Activated T-cell treated with anti-CD3 and anti-CD28 coated beads for 4 hours (primary cell): ENCODE data around the gene KCNQ1.

ENCODE experiments used
- DNase-seq: peaks from one replicate; pipeline ENCODE4 v3.0.0-alpha.2; 2020

The KCNQ1 gene

DNA sequence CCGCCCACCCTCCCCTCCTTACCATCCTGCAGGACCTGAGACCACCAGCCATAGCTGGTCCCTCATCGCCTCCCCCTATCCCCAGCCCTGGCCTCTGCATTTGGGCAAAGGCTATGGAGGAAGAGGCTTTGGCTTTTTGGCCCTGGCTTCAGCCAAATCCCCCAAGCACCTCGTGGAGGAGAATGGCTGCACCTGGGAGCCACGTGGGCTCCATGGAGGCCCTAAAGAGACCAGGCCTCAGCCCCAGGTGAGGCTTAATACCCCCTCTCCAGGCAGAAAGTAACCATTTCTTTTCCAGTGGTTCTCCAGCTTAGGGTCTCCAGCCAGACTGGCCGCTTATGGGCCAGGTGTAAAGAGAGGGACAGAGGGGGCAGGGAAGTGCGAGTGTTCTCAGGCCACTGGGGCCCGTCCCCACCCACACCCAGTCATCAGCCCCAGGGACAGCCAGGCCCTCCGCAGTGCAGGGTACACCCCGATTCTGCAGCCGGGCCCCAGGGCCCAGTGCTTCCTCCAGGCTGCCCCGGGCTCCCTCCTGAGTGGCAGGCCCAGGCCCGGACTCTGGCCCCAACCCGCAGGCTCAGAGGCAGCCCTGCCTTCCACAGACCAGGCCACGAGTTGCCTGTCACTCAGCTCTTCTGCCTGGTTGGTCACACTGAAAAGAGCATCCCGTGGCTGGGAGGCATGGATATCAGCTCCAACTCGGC is 414.3 kb downstream of the KCNQ1 start:
- DNase-seq = no peak

DNA sequence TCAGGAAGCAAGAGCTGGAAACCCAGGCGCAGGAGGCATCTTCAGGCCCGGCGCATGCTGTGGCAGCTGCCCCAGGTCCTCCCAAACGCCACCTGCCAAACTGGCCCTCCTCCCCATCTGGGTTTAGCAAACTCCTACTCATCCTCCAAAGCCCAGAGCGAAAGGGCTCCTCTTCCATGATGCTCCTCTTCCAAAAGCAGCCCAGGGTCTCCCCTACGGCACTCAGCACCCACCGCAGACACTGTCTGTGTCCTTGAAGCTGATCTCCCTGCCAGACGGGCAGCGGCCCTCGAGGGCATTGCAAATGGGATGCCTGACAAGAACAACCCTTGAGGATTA is 414.9 kb downstream of the KCNQ1 start:
- no peak for DNase-seq

DNA sequence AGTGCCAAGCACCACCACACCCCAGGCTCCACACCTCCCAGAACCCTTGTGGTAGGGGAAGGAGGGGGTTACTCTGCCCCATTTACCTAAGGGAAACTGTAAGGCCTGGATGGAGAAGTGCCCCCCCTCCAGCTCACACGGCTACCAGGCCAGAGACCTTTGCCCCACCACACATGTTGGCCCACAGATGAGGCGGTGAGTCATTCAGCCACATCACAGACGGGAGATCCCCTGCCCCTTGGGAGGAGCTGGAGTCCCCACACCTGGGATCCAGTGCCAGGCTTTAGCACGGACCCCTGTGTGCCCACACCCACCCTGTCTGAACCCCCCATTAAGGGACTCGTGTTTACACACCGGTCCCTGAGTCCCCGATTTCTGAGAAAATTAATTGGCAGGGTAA is 415.8 kb downstream of the KCNQ1 start:
- no peak for DNase-seq

DNA sequence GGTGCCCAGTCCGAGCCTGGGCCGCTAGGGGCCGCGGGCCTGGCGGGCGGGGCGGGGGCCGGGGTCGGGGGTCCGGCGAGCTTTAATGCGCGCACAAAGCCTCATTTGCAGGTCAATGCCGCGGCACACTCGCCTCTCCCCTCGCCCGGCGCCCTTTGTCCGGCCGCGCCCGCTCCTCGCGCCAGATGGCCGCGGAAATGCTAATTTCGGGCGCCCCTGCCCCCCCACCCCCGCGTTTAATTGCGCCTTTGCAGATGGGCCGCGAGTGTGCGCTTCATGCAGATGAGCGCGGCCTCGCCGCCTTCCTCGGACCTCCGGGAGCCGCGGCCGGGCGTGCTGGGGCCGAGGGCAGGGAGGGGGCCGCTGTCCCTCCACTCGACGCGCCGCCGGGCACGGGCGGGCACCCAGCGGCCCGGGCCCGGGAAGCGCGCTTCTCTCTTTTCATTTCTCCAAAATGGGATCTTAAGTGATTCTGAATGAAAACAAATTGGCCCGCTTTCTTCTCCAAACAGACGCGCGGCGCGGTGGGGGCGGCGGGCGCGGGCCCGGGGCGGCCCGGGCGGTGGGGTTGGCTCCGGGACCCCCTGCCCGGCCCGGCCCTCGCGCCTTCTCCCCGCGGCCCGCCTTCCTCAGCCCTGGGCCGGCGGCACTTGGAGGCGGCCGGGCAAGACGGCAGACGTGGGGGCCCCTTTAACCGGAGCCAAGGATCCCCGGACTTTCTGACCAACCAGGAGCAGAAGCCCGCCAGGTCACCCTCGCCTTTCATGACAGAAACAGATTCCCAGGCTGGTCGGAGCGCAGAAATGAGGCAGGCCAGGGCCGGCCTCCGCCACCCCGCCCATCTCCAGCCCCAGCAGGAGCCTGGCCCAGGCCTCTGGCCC is 417.8 kb downstream of the KCNQ1 start:
- DNase-seq = no peak

DNA sequence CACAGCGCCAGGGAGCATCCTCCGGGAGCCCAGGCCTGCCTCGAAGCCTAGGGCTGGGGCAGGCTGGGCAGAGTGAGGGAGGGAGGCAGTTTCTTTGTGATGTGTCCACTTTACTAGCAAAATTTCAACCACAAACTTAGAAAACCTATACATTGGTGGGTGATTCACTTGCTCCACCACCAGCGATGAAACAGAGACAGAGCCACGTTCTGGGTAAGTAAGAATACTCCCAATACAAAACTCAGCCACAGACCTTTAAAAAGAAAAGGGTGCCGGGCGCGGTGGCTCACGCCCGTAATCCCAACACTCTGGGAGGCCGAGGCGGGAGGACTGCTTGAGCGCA is 418.4 kb downstream of the KCNQ1 start:
- DNase-seq = no peak

DNA sequence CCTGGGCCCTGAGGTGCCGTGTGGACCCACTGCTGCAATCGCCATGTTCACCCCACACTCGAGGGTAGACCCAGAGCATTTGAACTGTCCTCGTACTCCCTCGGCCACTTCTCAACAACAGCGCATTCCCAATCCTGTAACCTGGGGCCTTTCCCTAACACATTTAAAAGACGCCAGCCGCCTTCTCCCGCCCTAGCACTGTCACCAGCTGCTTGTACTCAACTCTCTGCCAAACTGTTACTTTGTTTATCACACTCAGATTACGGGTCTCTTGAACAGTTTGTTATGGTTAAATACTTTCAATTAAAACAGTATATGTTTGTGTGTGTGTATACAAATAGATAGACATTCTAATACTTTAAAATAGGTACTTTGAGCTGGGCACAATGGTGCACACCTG is 420.1 kb downstream of the KCNQ1 start:
- DNase-seq = no peak

DNA sequence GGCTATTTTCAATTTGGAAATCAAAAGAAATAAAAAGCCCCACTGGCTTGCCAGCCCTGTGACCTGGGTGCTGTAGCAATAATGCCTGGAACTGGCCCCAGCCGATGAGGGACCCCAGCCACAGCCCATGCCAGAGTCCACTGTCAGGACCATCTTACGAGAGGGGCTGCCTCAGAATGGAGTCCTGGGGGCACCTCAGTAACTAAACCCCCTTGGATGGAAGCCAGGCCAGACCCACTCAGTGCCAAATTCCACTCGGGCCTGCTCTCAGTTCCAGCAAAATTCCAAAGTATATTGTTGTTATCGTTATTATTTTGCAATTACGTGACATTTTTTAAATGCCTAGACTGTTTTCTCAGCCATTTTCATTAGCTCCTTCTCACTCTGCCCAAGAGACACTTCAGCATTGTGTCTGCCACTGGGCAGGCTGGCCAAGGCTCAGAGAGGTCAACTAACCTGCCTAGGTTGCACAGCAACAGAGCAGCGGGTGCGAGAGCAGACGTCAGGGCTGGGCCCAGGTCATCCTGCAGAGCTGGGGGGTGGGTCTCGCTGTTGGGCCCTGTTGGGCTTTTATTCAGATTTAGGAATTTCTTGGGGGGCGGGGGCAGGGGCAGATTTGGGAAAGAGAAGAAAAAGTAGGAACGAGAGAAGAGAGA is 421.2 kb downstream of the KCNQ1 start:
- DNase-seq = no peak

DNA sequence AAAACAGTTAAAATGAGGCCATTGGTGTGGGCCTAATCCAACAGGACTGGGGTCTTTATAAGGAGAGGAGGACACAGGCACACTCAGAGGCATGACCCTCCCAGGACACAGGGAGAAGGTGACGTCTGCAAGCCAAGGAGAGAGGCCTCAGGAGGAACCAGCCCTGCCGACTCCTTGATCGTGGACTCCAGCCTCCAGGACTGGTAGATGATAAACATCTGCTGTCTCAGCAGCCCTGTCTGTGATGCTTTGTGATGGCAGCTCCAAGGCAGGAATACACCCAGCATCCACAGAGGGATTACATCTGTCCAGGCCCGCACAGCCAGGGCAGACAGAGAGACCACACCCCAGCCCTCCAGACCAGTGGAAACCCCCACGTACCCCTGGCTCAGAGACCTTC is 422.3 kb downstream of the KCNQ1 start:
- DNase-seq = no peak

DNA sequence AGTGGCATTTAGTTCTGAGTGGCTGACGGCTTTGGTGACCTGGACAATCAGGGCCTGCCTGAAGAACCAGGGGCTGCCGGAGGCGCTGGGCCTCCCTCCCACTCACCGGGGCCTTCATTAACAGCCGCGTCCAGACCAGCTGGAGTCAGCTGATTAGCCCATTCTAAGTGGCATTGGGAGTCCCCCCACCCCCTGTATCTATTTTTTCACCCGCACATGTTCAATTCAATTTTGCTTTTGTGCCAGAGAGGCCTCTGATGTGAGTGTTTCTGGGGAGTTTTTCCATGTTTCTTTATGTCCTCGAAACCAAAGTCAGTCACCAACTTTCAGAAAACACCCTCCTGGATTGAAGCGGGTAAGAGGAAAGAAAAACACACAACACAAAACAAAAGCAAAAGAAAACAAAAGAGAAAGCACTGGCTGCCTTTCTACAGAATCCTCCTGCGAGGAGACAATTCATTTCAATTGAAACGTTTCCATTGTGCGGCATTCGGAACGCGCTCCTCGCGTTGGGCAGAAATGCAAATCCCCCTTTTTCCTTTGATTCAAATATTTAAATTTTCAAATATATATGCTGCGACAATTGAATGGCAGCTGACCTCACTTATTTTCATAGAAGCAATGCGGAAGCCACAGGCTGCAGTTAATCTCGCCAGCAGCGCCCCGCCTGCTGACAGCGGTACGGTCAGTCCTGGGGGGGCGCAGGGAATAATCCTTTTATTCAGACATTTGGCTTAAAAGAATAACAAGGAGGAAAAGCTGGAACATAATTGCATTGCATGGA is 423.1 kb downstream of the KCNQ1 start:
- no peak for DNase-seq

DNA sequence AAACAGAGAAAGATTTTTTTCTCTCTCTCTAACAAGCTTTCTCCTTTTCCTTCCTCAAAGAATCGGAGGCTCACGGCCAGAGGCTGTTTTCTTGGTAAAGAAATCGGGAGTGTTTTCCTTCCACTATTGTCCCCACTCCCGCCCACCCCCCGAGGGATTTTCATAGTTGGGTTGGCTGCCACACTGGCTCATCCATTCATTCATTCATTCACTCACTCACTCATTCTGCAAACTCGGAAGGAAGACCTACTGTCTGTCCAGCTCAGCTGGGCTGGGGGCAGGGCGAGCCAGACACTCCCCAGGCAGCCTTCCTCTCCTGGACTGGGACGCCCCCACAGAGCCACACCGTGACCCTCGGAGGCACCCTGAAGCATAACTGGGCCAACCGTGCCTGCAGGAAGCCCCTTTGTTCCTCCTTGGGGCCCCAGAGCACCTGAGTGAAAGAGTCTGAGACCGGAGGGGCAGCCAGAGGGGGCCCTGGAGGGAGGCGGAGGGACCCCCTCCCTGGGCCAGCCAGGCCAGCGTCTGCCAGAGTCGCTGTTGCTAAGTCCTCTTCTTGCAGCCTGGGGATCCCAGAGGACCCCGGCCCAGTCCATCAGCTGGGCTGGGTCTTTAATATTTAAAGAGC is 423.8 kb downstream of the KCNQ1 start:
- no peak for DNase-seq

DNA sequence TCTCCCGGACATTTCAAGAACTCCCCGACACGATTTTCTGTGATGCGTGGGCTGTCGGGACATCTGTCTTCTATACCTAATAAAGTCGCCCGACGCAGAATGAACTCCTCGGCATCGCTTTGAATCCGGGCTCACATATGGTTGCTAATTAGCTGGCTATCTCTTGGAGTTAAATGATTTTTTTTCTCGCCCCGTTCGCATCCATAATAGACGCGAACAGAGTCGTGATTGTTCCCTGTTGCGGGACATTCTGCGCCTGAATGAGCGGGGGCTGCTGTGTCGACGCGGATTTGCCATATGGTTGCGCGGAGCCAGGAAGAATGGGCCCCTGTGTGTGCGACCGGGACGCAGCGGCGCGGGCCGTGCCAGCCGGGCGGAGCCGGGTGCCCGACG is 424.3 kb downstream of the KCNQ1 start:
- no peak for DNase-seq

DNA sequence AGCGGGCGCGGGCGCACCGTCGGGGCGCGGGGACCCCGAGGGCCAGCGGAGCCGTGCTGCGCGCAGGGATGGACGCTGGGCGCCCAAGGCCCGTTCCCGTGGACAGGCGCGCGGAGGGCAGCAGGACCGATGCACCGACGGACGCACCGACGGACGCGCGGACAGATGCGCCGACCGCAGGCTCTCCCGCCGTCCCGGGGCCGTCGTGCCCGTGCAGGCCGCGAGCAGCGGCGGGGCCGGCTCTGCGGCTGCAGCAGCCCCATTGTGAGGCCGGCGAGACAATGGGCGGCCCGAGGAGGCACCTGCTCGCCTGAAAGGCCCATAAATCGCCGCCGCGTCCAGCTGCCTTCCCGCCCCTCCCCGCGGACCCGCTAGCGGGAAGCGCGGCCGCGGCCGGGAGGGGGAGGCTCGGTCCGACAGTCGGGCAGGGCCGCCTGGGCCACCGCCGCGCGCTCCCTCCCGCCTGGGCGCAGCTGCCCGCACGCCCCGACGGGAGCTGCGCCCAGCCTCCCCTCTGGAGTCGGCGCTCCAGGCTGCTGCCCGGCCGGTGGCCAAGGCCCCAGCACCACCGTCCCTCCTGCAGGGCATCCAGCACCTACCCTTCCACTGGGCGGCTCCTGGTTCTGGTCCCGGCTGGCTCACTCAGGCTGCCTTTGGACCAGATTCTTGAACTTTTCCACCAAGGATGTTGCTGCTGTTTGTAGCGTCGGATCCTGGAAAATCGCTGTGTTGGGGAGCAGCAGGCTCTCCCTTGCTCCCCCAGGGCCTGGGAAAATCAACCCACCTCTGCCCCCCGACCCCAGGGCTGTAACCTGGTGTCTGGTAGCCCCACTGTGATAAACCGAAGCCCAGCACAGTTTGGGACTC is 425.0 kb downstream of the KCNQ1 start:
- DNase-seq = no peak

DNA sequence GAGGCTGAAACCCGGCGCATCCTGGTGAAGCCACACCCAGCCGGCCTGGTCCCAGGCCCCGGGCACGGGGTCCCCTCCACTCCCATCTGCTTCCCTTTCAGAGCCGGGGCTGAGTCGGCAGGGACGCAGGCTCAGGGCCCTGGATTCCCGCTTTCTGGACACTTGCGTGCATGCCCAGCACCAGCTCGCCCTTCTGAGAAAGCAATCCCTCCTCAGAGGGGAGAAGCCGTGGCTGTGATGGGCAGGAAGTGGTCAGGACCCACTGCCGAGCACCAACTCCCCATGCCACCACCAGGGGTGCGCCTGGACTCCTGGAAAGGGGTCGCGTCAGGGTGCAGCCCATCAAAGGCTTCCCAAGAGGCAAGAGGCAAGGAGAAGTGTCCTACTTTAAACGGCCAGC is 425.7 kb downstream of the KCNQ1 start:
- no peak for DNase-seq

DNA sequence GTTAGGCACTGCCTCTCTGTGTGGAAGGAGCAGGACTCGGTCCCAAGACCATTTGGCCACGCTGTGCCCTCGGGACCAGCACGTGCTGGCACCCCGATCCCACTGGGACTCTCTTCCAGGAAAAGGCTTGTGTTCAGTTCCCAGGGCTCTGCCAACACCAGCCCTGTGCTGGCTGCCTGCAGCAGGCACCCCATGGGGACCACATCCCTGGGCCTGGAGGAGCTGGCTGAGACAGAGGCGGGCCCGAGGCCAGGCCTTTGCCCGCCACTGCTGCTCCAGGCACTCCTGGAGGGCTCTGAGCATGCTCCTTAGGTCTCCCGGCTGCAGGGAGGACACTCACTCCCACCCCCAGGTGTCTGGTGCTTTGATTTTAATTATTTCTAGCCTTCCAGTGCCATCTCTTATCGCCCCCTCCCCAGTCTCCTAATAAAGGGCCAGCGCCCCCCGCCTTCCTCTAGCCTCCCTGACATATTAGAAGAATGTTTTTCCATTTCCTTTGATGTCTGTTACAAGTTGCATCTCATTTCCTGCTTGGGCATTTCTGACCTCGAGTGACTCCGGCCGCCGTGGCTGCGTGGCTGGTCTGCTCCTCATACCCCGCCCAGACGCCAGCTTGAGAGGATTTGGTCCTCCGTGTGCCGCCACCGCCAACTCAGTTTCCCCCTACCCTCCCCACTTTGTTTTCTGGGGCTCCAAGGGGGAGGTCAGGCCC is 426.3 kb downstream of the KCNQ1 start:
- DNase-seq = no peak

DNA sequence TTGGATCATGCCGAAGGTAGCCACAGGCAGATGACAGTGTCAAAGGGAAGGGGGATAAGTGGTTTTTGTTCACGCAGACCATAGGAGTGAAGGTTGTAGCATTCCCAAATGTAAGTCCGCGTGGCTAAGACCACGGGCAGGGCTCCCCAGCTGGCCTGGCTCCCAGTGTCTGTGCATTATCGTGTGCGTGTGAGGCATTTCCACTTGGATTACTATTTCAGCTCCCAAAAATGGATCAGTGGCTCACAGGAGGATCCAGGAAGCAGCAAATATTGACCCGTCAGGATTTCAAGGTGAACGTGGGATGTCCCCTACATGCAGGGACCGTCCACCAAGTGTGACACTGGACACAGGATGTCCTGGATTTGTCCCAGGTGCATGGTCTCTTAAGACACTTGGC is 430.2 kb downstream of the KCNQ1 start:
- DNase-seq = no peak

DNA sequence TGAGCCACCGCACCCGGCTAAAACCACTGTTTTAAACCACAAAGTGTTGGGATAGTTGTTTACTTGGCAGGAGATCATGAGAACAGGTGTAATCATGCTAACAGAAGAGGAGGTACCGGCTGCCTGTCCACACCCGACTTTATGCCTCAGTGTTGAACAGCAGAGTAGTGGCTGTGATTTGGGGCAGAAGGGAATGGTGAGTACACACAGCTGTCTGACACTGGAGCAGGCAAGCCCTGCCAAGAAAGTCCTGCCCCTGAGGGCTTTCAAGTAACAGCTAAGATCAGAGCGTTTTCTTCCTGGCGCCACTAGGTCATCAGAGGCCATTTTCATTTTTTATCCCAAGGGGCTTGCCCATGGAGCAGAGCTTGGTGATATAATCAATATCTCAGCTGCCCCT is 432.7 kb downstream of the KCNQ1 start:
- DNase-seq = no peak

DNA sequence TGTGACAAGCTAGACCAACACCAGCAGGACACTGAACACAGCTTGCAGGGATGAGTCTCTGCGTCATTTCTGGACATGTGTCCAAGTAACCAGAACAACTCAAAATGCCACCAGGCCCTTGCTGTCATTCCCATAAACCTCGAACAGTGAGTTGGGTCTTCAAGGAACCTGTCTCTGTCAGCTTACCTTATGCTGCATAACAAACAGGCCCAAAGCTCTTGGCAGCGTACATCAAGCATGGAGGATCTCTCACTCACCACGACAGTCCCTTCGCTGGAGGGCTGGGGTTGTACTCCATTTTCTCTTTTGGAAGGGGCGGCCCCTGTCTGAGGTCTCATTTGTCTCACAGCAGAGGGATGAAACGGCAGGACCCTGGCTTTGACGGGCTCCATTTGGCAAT is 434.0 kb downstream of the KCNQ1 start:
- no peak for DNase-seq

DNA sequence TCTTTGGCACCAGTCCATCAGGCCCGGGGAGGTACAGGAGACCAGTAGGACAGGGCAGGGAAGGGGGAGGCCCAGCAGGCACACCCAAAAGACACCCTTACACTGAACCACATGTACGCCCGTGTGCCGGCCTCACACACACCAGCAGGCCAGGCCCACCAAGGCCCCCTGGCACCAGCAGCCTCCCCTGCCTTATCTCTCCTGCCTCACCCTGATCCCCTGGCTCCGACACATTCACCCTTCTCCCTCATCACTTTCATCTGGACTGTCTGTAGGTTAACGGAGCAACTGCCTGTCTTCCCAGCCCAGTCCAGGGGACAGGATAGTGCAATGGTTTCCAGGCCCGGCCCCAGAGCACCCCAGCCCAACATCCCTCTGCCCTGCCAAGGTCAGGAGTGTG is 435.8 kb downstream of the KCNQ1 start:
- no peak for DNase-seq

DNA sequence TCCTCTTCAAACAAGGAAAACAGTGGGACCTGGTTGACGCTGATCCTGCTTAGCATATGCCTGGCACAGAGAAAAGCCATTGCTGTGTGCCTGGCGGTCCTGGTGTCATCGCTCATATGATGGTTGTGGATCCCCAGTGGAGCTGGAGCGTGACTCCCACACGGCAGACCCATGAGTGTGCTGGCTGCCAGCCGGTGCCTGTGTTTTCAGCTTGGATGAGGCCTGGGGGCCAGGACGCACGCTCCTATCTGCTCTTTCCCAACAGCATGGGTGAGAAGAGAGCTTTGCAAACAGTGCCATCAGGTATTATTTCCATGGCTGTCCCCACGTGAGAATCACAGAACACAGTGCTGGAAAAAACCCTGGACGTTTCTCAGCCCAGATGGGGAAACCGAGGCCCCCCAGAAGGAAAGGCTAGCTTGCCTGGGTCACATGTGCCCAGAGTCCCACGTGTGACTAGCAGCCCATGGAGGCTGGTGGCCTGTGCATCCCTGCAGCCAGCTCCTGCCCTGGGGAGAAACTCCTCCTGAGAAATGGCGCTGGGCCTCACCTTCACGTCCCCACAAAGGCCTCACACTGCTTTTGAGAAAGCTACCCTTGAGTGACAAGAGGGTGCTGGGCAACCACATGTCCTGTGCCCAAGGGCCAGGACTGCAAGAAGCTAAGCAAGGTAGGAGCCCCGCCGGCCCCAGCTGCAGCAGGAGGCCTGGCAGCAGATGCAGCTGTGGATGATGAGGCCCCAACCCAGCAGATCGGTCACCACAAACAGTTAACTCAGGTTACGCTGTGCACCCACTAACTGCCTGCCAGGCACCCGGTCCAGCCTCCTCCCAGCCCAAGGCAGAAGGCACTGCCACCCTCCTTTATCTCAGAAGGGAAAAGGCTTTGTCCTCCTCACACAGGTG is 436.5 kb downstream of the KCNQ1 start:
- no peak for DNase-seq

DNA sequence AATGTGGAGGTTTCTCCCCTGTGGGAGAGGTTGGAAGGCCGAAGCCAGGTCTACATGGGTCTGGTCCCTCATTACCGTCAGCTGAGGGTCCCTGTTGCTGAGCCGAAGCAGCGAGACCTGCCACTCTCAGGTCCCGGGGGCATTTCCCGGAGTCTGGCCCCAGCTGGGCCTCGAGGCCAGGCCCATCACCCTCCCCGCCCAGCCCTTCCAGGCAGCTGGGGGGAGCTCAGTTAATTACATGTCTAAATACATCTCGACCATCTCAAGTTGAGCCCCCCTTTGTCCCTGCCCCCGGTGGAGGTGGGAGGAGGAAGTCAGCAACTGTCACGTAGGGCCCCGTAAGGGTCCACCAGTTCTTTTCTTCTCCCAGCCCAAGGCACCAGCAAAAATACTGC is 437.2 kb downstream of the KCNQ1 start:
- DNase-seq = no peak
